SU-DHL-6 (cell line): ENCODE results near the gene RAB6B.

Source experiments
- CTCF ChIP-seq: fragments of 200-600 bp; sonication (generic); IDR thresholded peaks from one replicate; pipeline ENCODE4 v1.5.1; 2017; ENCODE audit warnings: antibody characterized with exemption, mild to moderate bottlenecking, low read length, moderate library complexity; ENCODE audit not compliant: insufficient read depth, poor library complexity, severe bottlenecking
- EZH2phosphoT487 ChIP-seq: fragments of 200-600 bp; sonication (generic), shearing (Covaris generic); conservative IDR thresholded peaks from 2 replicates; pipeline ENCODE4 v1.6.1; 2018; ENCODE audit warnings: mild to moderate bottlenecking, antibody characterized with exemption, low read length, moderate library complexity, mixed read lengths

- TF ChIP-seq CTCF (no peak), EZH2phosphoT487 (no peak)
Observed at GRCh38 chr3:133815386-133815785, 80.3 kb downstream of the RAB6B start.
